Hepatic stellate cell (primary cell): ENCODE measurements around the gene ZDHHC7.
"Not testable (repeated sequence)": the region's sequence is repeated elsewhere in the genome, so short reads cannot be mapped to it uniquely, and the experiment has no call there.

Source experiments
- DNase-seq: peaks from one replicate; pipeline ENCODE4 v3.0.0; 2011; ENCODE audit warnings: low spot score

ZDHHC7 gene

DNA sequence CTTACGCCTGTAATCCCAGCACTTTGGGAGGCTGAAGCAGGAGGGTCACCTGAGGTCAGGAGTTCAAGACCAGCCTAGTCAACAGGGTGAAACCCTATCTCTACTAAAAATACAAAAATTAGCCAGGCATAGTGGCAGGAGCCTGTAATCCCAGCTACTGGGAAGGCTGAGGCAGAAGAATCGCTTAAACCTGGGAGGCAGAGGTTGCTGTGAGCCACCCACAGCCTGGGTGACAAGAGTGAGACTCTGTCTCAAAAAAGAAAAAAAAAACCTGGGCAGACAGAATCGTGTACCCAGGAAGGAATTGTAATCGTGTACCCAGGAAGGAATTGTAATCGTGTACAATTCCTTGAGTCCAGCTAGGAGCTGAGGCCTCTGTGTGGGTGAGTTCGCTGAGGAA lies 72.7 kb downstream of the ZDHHC7 start:
- not testable (repeated sequence) for DNase-seq

DNA sequence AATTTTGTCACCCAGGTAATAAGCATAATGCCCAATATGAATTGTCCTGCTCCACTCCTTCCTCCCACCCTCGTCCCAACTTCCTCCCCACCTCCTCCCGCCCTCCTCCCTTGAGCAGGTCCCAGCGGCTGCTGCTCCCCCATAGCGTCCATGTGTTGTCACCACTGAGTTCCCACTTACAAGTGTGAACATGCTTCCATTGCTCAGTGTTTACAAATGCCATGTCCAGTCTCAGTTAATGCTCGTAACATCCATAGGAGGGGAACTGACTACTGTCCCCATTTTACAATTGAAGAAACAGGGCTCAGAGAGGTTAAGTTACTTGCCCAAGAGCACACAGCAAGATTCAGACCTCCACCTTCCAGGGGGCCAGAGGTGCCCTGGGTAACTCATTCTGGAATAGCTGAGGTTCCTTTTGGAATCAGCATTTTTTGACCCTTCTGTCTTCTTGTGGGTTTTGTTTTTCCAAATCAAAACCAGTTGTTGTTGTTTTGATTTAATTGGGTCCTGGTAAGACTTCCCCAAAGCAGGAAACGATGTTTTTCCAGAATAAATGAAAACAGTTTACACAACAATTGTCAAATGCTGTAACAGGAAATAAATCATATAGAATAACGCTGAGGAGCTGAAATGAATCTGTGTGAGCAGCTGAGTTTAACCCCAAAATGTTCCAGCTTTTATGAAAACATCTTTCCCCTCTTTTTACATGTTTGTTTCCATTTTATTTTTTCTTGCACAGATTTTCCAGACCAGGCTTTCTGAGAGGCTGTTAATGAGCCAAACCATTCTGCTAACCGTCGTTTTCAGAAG lies 73.9 kb downstream of the ZDHHC7 start:
- DNase-seq, result no peak

DNA sequence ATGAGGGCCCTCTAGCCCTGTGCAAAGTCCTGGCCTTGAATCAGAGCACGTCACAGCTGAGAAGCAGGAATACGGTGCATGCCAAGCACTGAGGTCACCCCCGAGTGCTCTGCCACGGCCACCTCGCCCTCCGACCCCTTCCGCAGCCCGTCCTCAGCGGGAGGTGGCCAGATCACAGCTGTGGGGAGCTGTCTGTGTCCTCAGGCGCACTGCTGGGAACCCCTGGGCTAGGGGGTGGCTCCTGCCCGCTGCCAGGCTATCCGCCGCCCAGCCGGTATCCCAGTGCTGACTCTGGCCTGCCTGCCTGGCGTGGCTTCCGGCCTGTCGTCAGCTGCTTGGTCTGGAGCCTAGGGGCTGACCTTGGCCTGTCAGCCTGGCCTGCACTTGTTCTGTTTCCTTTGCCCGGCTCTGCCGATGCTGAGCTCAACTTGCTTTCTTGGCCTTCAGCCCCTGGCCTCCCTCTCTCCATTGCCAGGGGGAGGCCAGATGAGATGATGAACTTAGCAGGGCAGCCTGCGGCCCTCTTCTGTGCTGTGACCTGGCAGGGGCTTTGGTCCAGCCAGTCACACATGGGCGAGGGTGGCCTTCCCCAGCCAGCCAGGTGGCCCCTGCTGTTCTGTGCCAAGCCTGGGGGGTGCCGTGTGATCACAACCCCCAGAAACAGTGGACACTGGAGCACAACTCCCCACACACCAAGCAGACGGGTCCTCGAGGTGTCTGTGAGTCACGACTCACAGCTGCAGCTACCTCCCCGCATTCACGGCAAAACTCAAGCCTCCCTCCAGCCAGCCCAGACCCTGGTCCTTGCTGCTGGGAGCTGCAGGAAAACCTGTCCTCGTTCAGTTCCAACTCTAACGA lies 77.3 kb downstream of the ZDHHC7 start:
- peak; percentile 52 for DNase-seq

DNA sequence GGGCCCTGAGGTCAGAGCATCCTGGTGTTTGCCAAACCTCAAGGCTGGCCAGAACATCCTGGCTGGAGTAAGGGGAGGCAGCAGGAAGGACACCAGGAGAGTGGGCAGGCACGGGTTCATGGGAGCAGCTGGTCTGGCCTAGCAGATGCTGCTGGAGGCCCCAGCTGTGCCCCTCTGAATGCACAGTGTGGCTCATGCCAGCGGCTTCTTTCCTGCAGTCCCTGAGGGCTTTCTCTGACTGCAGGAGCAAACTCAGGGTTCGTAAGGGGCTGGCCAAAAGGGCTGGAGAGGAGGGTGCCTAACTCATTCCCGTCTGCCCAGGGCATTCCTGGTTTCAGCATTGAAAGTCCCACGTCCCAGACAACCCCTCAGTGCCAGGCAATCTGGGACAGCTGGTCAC lies 78.7 kb downstream of the ZDHHC7 start:
- no peak for DNase-seq

DNA sequence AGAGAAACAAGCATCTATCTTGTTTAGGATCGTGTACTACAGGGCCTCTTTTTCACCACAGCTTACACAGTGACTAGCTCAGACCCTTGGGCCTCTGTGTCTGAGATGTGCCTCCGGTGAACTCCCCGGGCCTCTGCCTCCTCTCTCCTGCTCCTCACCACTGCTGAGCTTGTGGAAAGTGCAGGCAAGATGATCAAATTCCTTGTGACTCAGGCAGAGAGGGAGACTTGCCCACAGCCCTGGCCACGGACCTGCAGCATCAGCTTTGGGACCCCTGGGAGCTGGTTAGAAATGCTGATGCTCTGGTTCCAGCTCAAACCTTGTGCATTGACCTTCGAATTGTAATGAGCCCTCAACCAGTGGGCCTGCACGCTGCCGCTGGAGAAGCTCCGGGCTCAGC lies 79.8 kb downstream of the ZDHHC7 start:
- DNase-seq, result no peak

DNA sequence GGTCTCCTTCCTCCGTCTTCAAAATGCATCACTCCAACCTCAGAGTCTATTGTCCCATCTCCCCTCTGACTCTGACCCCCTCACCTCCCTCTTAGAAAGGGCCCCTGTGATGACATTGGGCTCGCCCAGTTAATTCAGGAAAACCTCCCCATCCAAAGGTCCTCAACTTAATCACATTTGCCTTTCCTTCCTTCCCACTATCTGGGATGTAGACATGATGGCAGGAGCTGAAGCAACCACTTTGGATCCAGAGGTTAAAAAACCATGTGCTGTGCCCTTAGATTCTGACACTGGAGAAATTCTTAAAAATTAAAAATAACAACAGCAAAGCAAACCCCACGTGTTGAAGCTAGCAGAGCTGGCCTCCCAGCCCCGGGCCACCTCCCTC lies 80.2 kb downstream of the ZDHHC7 start:
- no peak for DNase-seq

DNA sequence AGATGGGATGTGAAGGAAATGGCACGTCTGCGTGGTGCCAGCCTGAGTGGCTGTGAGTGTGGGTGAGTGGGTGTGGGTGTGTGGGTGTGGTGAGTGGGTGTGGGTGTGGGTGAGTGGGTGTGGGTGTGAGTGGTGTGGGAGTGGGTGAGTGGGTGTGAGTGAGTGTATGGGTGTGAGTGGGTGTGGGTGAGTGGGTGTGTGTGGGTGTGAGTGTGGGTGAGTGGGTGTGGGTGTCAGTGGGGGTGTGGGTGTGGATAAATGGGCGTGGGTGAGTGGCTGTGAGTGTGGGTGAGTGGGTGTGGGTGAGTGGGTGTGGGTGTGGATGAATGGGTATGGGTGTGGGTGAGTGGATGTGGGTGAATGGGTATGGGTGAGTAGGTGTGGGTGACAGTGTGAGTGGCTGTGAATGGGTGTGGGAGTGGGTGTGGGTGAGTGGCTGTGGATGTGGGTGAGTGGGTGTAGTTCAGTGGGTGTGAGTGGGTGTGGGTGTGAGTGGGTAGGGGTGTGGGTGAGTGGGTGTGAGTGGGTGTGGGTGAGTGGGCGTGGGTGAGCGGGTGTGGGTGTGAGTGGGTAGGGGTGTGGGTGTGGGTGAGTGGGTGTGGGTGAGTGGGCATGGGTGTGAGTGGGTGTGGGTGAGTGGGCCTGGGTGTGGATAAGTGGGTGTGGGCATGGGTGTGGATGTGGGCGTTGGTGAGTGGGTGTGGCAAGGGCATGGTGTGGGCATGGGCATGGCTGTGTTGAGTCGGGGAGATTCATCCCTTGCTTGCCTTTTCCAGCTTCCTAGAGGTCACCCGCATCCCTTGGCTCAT lies 80.8 kb downstream of the ZDHHC7 start:
- DNase-seq, result no peak

DNA sequence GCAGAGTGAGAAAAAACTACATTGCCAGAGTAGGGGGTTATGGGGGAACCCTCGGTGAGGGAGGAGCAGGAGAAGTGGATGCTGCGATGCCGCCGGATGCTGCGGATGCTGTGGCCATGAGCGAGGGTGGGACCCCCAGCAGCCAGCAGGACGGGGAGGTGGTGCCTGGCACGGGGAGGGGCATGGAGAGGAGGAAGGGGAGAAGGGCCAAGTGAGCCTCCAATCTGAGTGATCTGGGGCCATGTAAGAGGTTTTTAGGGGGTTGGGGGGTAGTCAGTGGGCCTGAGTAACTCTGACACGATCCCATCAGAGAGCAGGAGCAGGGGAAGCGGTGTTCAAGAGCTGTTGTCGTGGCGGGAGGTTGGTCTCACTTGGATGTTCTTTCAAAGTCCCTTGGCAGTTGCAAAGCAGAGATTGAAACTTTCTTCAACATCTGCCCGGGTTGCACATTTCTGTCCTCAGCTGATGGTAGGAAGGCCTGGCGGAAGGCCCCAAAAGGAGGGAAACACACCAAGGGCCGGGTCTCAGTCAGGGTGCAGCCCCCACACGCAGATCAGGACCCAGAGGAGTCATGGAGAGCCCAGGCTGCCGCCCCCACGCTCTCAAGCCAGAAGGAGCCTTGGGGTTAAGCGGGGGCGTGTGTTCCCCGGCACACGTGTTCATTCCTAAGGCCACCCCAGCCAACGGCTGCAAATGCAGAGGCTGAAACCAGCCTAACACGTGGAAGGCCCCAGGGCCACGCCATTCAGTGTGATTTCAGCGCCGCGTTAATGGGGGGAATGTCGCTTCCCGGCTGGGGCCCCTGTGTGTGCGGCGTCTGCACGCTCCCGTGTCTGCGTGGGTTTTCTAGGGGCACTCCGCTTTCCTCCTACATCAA lies 81.7 kb downstream of the ZDHHC7 start:
- no peak for DNase-seq

DNA sequence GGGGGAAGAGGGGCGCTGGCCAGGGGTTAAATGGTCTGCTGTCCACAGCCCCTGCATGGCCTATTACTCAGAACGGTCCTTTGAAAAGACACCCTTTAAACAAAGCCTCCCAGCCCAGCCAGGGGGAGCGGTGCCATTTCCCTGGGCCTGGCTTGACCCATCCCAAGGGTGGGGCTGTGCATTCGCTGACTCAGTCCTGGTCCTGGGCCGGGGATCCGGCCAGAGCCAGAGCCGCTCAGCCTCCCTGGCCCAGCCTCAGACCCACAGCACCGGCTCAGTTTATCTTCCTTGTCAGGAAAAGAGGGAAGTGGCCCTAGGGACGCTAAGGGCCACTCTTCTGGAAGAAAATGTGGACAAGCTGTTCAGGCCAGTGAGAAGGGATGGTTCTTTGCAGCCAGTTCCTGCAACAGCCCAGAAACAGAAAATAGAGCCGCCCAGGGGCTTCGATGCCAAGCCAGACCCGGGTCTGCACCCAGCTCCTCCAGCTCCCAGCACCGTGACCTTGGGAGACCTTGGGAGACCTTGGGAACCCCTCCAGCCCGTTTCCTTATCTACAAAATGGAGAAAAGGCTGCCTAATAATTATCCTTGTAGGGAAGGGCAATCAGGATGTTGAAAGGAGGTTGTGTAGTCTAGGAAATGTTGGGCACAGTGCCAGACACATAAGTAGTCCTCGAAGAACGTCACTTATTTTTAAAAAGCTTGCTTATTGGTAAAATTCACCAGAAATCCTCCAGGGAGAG lies 82.5 kb downstream of the ZDHHC7 start:
- DNase-seq, result peak; percentile 71

DNA sequence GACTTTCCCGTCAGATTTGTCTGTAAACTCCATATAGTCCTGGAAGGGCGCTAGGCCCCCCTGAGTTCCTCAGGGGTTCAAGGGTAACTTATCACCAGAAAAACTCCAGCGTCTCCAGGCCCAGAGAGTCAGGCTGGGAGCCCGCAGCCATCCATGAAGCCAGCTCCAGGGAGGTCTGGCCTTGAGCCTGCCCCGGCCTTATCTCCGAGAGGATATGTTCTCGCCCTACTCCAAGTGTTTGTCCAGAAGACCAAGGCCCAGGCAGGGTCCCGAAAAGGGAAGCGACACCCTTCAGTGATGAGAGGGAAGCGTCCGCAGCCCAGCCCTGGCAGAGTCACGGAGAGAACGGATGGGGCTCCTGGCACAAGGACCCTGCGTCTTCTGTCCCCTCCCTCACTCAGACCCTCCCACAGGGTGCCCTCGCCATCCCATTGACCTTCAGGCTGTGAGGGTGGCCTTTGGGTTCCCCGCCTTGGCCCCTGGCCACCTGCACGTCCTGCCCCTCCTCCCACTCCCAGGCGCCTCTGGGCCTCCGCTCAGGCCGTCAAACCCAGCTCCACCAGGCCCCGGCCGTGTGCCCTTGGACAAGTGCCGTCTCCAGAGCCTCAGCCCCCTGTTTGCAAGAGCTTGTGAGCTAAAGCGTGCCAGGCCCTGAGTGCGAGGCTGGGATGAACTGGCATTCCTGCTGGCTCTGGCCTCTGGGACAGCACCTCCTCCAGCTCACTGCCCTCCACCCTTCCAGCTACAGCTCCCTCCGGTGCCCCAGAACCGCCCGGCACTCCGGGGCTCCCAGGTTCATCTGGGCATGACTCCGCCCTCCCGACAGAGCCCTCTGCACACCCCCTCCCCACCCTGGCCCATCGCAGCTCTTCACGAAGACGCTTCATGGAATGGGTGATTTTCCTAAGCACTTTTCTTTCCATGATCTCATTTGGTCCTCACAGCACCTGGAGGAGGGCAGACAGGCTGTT lies 83.4 kb downstream of the ZDHHC7 start:
- no peak for DNase-seq

DNA sequence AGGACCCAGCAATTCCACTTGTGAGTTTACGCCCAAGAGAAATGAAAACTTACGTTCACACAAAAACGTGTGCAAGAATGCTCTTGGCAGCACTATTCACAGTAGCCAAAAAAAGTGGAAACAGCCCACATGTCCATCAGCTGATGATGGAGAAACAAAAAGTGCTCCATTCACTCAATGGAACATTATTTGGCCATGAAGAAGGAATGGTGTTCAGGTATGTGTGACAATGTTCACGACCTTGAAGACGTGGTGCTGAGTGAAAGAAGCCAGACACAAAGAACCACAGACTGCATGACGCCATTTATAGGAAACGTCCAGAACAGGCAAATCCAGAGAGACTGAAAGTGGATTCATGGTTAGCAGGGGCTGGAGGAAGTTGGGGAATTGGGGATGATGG lies 84.9 kb downstream of the ZDHHC7 start:
- no peak for DNase-seq

DNA sequence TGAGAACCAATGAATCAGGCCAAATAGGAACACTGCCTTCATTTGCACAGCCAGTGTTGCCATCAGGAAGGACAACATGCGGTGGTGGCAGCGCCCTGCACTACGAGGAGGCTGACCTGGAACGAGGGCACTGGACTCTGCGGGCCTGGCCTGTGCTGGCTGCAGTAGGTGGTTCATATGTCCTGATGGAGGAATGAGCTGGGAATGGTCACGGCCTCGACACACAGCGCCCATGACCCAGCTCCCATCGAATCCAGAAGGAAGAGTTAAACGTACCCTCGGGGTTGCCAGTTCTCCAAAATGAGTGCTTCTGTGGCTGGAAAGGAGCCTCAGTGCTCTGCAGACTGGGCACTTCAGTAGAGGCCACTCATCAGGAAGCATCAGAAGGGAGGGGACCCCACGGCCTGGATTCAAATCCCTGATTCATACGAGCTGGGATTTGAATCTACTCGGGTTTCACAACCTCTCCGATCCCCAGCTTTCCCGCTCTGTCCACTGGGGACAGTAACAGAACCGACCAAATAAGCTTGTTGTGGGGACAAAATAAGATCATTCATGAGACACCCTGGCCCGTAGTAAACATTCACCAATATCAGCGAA lies 85.5 kb downstream of the ZDHHC7 start:
- DNase-seq, result no peak

DNA sequence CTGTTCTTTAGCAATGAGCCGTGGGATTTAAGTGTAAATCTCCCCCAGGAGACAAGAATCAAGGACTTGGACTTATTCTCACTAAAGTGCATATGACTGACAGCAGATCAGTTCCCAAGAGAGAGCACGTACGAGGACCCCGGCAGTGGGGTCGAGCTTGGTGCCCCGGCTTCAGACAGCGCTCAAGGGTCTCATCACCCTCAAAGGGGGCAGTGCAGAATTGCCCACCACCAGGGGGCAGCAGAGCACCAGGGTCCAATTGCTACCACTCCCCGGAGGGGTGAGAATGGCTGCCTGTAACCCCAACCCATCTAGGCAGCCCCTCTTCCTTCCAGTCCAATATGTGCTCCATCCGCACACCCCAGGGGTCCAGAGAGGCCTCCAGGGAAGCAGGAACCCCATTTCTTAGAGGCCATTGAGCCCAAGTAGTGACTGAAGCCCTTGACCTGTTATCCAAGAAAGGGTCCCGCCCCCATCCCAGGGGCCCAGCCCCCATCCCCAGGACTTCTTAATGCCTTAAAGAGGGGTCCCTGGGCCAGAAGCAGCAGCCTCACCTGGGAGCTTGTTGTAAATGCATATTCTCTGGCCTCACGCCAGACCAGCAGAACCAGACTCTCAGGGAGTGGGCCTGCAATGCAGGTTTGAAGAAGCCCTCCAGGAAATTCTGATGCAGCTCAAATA lies 86.1 kb downstream of the ZDHHC7 start:
- DNase-seq, result peak; percentile 60

DNA sequence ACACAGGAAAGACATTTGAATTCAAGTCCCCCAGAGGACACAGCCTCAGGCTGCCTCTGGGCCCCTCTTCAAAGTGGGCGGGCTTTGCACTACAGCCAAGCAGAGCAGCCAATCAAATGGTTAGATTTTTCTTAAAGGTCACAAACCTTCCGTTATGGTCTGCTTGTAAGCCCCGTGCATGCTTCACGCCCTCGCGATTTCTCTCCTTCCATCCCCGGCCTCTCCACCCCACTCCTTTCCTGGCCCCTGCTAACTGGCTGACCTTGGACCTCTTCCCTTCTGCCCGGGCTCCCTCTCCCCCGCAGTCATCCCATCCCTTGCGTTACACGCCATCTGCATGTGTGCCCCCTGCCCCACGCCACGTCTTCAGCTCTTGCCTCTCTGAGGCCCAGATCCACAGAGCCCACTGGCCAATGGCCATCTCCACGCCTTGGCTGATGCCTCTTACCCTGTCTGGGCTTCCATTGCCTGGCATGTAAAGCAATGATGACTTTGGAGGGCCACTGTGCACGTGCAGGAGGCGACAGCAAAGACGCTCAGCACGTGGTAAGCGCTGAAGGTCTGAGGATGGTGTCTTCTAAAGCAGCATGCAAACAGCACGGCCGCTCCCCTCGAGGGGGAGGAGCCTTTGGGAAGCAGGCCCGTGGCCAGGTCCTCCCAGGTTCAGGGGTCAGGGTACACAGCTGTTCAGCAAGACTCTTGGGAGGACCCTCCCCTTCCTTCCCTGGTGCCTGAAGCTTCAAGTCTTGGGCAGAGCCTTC lies 86.8 kb downstream of the ZDHHC7 start:
- DNase-seq, result no peak
